Stimulated activated CD4-positive, alpha-beta T cell treated with anti-CD3 and anti-CD28 coated beads, Interleukin-4, amount 100 ng/mL, for 1 hour (primary cell): ENCODE data around the gene PACSIN1.
"Not testable (repeated sequence)": the region's sequence is repeated elsewhere in the genome, so short reads cannot be mapped to it uniquely, and the experiment has no call there.

Source experiments
- DNase-seq: peaks from one replicate; pipeline ENCODE4 v3.0.0-alpha.2; 2020

Gene PACSIN1

GRCh38 chr6:34486106-34486740, 20.3 kb downstream of the PACSIN1 start:
- no peak for DNase-seq

GRCh38 chr6:34486886-34487285, 21.0 kb downstream of the PACSIN1 start:
- DNase-seq: not testable (repeated sequence)

GRCh38 chr6:34487536-34487935, 21.7 kb downstream of the PACSIN1 start:
- no peak for DNase-seq

GRCh38 chr6:34489207-34489805, 23.4 kb downstream of the PACSIN1 start:
- DNase-seq: no peak

GRCh38 chr6:34490390-34491090, 24.7 kb downstream of the PACSIN1 start:
- no peak for DNase-seq

GRCh38 chr6:34491091-34491430, 25.2 kb downstream of the PACSIN1 start:
- DNase-seq: no peak

- DNase-seq: no peak
Observed at GRCh38 chr6:34493344-34493743, 27.5 kb downstream of the PACSIN1 start.

- DNase-seq: no peak
Observed at GRCh38 chr6:34494973-34495372, 29.1 kb downstream of the PACSIN1 start.

GRCh38 chr6:34496103-34496685, 30.3 kb downstream of the PACSIN1 start:
- no peak for DNase-seq

GRCh38 chr6:34497411-34497810, 31.5 kb downstream of the PACSIN1 start:
- no peak for DNase-seq

- no peak for DNase-seq
Observed at GRCh38 chr6:34506718-34507117, 40.8 kb downstream of the PACSIN1 start.

- DNase-seq: no peak
Observed at GRCh38 chr6:34508425-34508824, 42.5 kb downstream of the PACSIN1 start.

GRCh38 chr6:34509782-34510181, 43.9 kb downstream of the PACSIN1 start:
- DNase-seq: no peak

GRCh38 chr6:34510299-34510698, 44.4 kb downstream of the PACSIN1 start:
- DNase-seq: no peak

- no peak for DNase-seq
Observed at GRCh38 chr6:34511214-34511914, 45.5 kb downstream of the PACSIN1 start.

- DNase-seq: no peak
Observed at GRCh38 chr6:34511915-34512737, 46.2 kb downstream of the PACSIN1 start.

- DNase-seq: no peak
Observed at GRCh38 chr6:34512738-34513115, 46.9 kb downstream of the PACSIN1 start.

GRCh38 chr6:34513646-34514045, 47.8 kb downstream of the PACSIN1 start:
- no peak for DNase-seq

GRCh38 chr6:34514112-34514511, 48.2 kb downstream of the PACSIN1 start:
- DNase-seq: no peak

GRCh38 chr6:34514593-34515472, 49.0 kb downstream of the PACSIN1 start:
- DNase-seq: no peak
